HG02884 (cell line): ENCODE results near the gene CPA5.
"Not testable (repeated sequence)": the region's sequence is repeated elsewhere in the genome, so short reads cannot be mapped to it uniquely, and the experiment has no call there.

ENCODE experiments used
- ATAC-seq: cut with Tn5 transposase; IDR thresholded peaks from one replicate; pipeline ENCODE4 v1.9.1; 2021; ENCODE audit warnings: mild to moderate bottlenecking, moderate library complexity; ENCODE audit not compliant: unreplicated experiment

Gene CPA5

GRCh38 chr7:130358471-130358870 lies 13.9 kb downstream of the CPA5 start:
- ATAC-seq: no peak

GRCh38 chr7:130359276-130359857 lies 14.8 kb downstream of the CPA5 start:
- no peak for ATAC-seq

- ATAC-seq: no peak
Measured at GRCh38 chr7:130360518-130360917, 15.9 kb downstream of the CPA5 start.

- no peak for ATAC-seq
Measured at GRCh38 chr7:130361681-130362080, 17.1 kb downstream of the CPA5 start.

GRCh38 chr7:130362251-130362816 lies 17.7 kb downstream of the CPA5 start:
- no peak for ATAC-seq

- no peak for ATAC-seq
Measured at GRCh38 chr7:130363026-130363847, 18.6 kb downstream of the CPA5 start.

GRCh38 chr7:130364451-130364850 lies 19.8 kb downstream of the CPA5 start:
- no peak for ATAC-seq

GRCh38 chr7:130365088-130365487 lies 20.5 kb downstream of the CPA5 start:
- no peak for ATAC-seq

GRCh38 chr7:130365511-130366441 lies 21.2 kb downstream of the CPA5 start:
- ATAC-seq: peak; percentile 49

- no peak for ATAC-seq
Measured at GRCh38 chr7:130366564-130366963, 21.9 kb downstream of the CPA5 start.

- no peak for ATAC-seq
Measured at GRCh38 chr7:130367088-130367755, 22.6 kb downstream of the CPA5 start.

GRCh38 chr7:130367836-130368746 lies 23.5 kb downstream of the CPA5 start:
- ATAC-seq: no peak

- no peak for ATAC-seq
Measured at GRCh38 chr7:130369110-130369711, 24.6 kb downstream of the CPA5 start.

GRCh38 chr7:130369831-130370550 lies 25.4 kb downstream of the CPA5 start:
- ATAC-seq: no peak

GRCh38 chr7:130371046-130371445 lies 26.4 kb downstream of the CPA5 start:
- no peak for ATAC-seq

GRCh38 chr7:130372402-130373165 lies 28.0 kb downstream of the CPA5 start:
- no peak for ATAC-seq

- ATAC-seq: no peak
Measured at GRCh38 chr7:130374507-130374906, 29.9 kb downstream of the CPA5 start.

GRCh38 chr7:130376461-130376860 lies 31.8 kb downstream of the CPA5 start:
- ATAC-seq: not testable (repeated sequence)
